IPS-18c (cell line): ENCODE measurements around the gene BNIP3.
"Not testable (repeated sequence)": the region's sequence is repeated elsewhere in the genome, so short reads cannot be mapped to it uniquely, and the experiment has no call there.

Experiments used
- H3K4me3 ChIP-seq: 2 replicates; pipeline ENCODE4 v1.7.0; 2013; ENCODE audit warnings: low read depth, mild to moderate bottlenecking, low read length, moderate library complexity; ENCODE audit not compliant: insufficient read depth
- H3K9me3 ChIP-seq: one replicate; pipeline ENCODE4 v1.6.1; 2013; ENCODE audit warnings: mild to moderate bottlenecking, low read length, moderate library complexity; ENCODE audit not compliant: control insufficient read depth, insufficient read depth

Gene BNIP3

GRCh38 chr10:132006966-132007365 lies 25.2 kb upstream of the BNIP3 start:
- Histone ChIP-seq H3K4me3 (no peak overlapping the region), H3K9me3 (peaks cover 5% of the 10 kb centered on the region)

DNA sequence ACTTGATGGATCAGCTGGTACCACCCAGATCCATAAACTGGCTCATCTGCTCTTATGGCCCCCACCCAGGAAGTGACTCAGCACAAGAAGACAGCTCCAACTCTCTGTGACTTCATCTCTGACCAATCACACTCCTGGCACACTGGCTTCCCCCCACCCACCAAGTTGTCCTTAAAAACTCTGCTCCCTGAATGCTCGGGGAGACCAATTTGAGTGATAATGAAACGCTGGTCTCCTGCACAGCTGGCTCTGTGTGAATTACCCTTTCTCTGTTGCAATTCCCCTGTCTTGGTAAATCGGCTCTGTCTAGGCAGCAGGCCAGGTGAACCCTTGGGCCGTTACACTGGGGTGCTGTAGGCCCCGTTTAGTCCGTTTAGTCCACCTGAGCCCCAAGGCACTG lies 23.4 kb upstream of the BNIP3 start:
- Histone ChIP-seq H3K4me3 (no peak overlapping the region), H3K9me3 (peaks cover 5% of the 10 kb centered on the region)

- Histone ChIP-seq H3K9me3 (peaks cover 5% of the 10 kb centered on the region), H3K4me3 (no peak overlapping the region)
These were observed 22.3 kb upstream of the BNIP3 start for GRCh38 chr10:132004052-132004451.

- Histone ChIP-seq H3K4me3 (no peak overlapping the region), H3K9me3 (peaks cover 5% of the 10 kb centered on the region)
These were observed 21.7 kb upstream of the BNIP3 start for GRCh38 chr10:132003282-132003924.

- no peak overlapping the region for H3K4me3 ChIP-seq
- H3K9me3 ChIP-seq: peaks cover 5% of the 10 kb centered on the region
These were observed 20.3 kb upstream of the BNIP3 start for GRCh38 chr10:132002004-132002403.

GRCh38 chr10:132001238-132001972 lies 19.7 kb upstream of the BNIP3 start:
- no peak overlapping the region for H3K4me3 ChIP-seq

GRCh38 chr10:131998845-131999681 lies 17.3 kb upstream of the BNIP3 start:
- Histone ChIP-seq H3K9me3 (peaks cover 2% of the 10 kb centered on the region), H3K4me3 (no peak overlapping the region)

More at GRCh38 chr10:132001238-132001972, 19.7 kb upstream of the BNIP3 start:
- peaks cover 5% of the 10 kb centered on the region for H3K9me3 ChIP-seq

GRCh38 chr10:131998050-131998844 lies 16.5 kb upstream of the BNIP3 start:
- H3K4me3 ChIP-seq: no peak overlapping the region
- peaks cover 2% of the 10 kb centered on the region for H3K9me3 ChIP-seq

GRCh38 chr10:131997366-131998049 lies 15.8 kb upstream of the BNIP3 start:
- H3K9me3 ChIP-seq: no peaks in the 10 kb centered on the region
- H3K4me3 ChIP-seq: no peak overlapping the region

GRCh38 chr10:131996466-131997365 lies 15.0 kb upstream of the BNIP3 start:
- Histone ChIP-seq H3K9me3 (no peaks in the 10 kb centered on the region), H3K4me3 (no peak overlapping the region)

- Histone ChIP-seq H3K9me3 (no peaks in the 10 kb centered on the region), H3K4me3 (no peak overlapping the region)
These were observed 12.7 kb upstream of the BNIP3 start for GRCh38 chr10:131994435-131994834.

- no peak overlapping the region for H3K4me3 ChIP-seq
- H3K9me3 ChIP-seq: no peaks in the 10 kb centered on the region
These were observed 11.6 kb upstream of the BNIP3 start for GRCh38 chr10:131993275-131993674.

DNA sequence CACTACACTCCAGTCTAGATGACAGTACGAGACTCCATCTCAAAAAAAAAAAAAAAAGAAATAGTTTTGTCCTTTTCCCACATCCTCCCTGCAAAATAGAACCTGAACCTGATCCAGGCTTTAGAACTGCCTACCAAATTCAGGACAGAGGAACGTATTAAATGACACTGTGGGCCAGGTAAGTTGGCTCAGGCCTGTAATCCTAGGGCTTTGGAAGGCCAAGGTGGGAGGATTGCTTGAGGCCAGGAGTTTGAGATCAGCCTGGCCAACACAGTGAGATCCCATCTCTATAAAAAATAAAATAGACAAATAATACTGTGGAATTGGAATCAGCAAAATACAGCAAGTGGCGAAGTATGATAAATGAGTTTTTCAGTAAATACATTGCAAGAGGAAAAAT lies 10.0 kb upstream of the BNIP3 start:
- H3K9me3 ChIP-seq: no peaks in the 10 kb centered on the region
- H3K4me3 ChIP-seq: no peak overlapping the region

DNA sequence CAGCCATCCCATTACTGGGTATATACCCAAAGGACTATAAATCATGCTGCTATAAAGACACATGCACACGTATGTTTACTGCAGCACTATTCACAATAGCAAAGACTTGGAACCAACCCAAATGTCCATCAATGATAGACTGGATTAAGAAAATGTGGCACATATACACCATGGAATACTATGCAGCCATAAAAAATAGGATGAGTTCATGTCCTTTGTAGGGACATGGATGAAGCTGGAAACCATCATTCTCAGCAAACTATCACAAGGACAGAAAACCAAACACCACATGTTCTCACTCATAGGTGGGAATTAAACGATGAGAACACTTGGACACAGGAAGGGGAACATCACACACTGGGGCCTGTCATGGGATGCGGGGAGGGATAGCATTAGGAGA lies 6.1 kb upstream of the BNIP3 start:
- not testable (repeated sequence) for H3K4me3 ChIP-seq, H3K9me3 ChIP-seq

GRCh38 chr10:131987301-131987700 lies 5.6 kb upstream of the BNIP3 start:
- H3K9me3 ChIP-seq, H3K4me3 ChIP-seq: not testable (repeated sequence)

GRCh38 chr10:131986851-131987250 lies 5.1 kb upstream of the BNIP3 start:
- not testable (repeated sequence) for H3K4me3 ChIP-seq, H3K9me3 ChIP-seq
